K562 (cell line): ENCODE results near the gene DDR1. TPM values are rescaled to one million over a fixed set of nuclear protein-coding genes. Genes with fewer than 3 reads are reported as not detected.

Source experiments
- BRD9 ChIP-seq: fragments of 450-650 bp; IDR thresholded peaks from 2 replicates; pipeline ENCODE4 v1.6.1; 2018; ENCODE audit warnings: low read depth; ENCODE audit not compliant: partially characterized antibody
- CAMTA2 ChIP-seq: fragments of 250-450 bp; sonication (Bioruptor Pico); conservative IDR thresholded peaks from 2 replicates; pipeline ENCODE4 v1.5.1; 2022
- KLF16 ChIP-seq: IDR thresholded peaks from 2 replicates; pipeline ENCODE4 v1.6.1; 2016; ENCODE audit warnings: antibody characterized with exemption
- LCOR ChIP-seq: sonication (generic); formaldehyde crosslinking; IDR thresholded peaks from 2 replicates; pipeline ENCODE4 v1.8.0; 2022; ENCODE audit warnings: mild to moderate bottlenecking, missing genetic modification reagents
- POLR2A ChIP-seq: fragments of 450-650 bp; conservative IDR thresholded peaks from 2 replicates; pipeline ENCODE4 v1.6.1; 2016
- PTRF ChIP-seq: fragments of 450-650 bp; IDR thresholded peaks from 2 replicates; pipeline ENCODE4 v1.6.1; 2016; ENCODE audit warnings: mild to moderate bottlenecking, missing genetic modification characterization, missing compliant biosample characterization
- RBM25 ChIP-seq: fragments of 200-400 bp; formaldehyde crosslinking; IDR thresholded peaks from 2 replicates; pipeline ENCODE4 v1.6.1; 2018; ENCODE audit warnings: low read length, low read depth, moderate library complexity; ENCODE audit not compliant: severe bottlenecking
- RREB1 ChIP-seq: fragments of 250-450 bp; sonication (Bioruptor Pico); IDR thresholded peaks from 2 replicates; pipeline ENCODE4 v1.4.0; 2020
- SRF ChIP-seq, 2 experiments: fragments of 250-450, 450-650 bp in 1 of 2; sonication (Bioruptor Pico) in 1 of 2; sonication (generic) in 1 of 2; formaldehyde crosslinking; IDR thresholded peaks; 2 replicates each; pipeline versions ENCODE4 v1.5.0 to v1.5.1; 2020 to 2022; ENCODE audit warnings: mild to moderate bottlenecking in 1 of 2, missing genetic modification reagents in 1 of 2
- VEZF1 ChIP-seq: fragments of 200-800 bp; sonication (Bioruptor generic); IDR thresholded peaks from 2 replicates; pipeline ENCODE4 v1.6.1; 2017; ENCODE audit warnings: missing genetic modification characterization, missing compliant biosample characterization
- ZBTB1 ChIP-seq: sonication (generic); formaldehyde crosslinking; IDR thresholded peaks from 2 replicates; pipeline ENCODE4 v1.8.1; 2023; ENCODE audit warnings: missing genetic modification reagents, low read depth, mild to moderate bottlenecking, borderline replicate concordance
- ZBTB26 ChIP-seq: fragments of 450-650 bp; formaldehyde crosslinking; IDR thresholded peaks from 2 replicates; pipeline ENCODE4 v1.4.0; 2022; ENCODE audit warnings: missing genetic modification characterization
- ZBTB43 ChIP-seq: sonication (generic); formaldehyde crosslinking; IDR thresholded peaks from 2 replicates; pipeline ENCODE4 v1.8.0; 2023; ENCODE audit warnings: mild to moderate bottlenecking, missing genetic modification reagents
- ZNF395 ChIP-seq: fragments of 200-800 bp; sonication (Bioruptor generic); IDR thresholded peaks from 2 replicates; pipeline ENCODE4 v1.6.1; 2017; ENCODE audit warnings: missing genetic modification characterization, missing compliant biosample characterization
- ZNF707 ChIP-seq: fragments of 250-450 bp; sonication (Bioruptor Pico); conservative IDR thresholded peaks from 2 replicates; pipeline ENCODE4 v1.8.0; 2022; ENCODE audit warnings: inconsistent platforms, mild to moderate bottlenecking, moderate library complexity
- ZZZ3 ChIP-seq: fragments of 450-650 bp; IDR thresholded peaks from 2 replicates; pipeline ENCODE4 v1.6.1; 2016; ENCODE audit warnings: antibody characterized with exemption, mild to moderate bottlenecking, moderate library complexity
- polyA plus RNA-seq, 8 experiments: library from polyadenylated mRNA; depleted of rRNA in 4 of 8; stranded (reverse) in 5 of 8; unstranded in 3 of 8; fragments of >200 nt; fragmentation: Nextera tagmentation in 2 of 8; fragmentation: Illumina TruSeq in 1 of 8; extraction: Ambion mirVana in 2 of 8; extraction: Trizol in 1 of 8; gene quantifications; 2 replicates each; pipeline versions ENCODE4 v1.2.1 to v1.2.3, GENCODE V29; 2011 to 2014; ENCODE audit warnings: inconsistent platforms in 1 of 8, missing spikeins in 1 of 8
- total RNA-seq, 7 experiments: library from RNA; depleted of rRNA in 6 of 7; stranded (reverse); fragments of >200 nt in 6 of 7; fragmentation: Illumina TruSeq in 2 of 7; extraction: Trizol in 2 of 7; gene quantifications; 2 replicates each; pipeline versions ENCODE4 v1.2.1 to v1.2.3, GENCODE V29; 2011 to 2021; ENCODE audit warnings: low replicate concordance in 1 of 7

DDR1 gene
- total and polyA plus RNA-seq, 9 of the 15 experiments (the other 6 are each of a cell fraction or from before 2014, with no cell fraction given), result 1.4 to 44.6 (median 12.2) TPM

- peak; percentile 93 for TF ChIP-seq ZBTB26 (CRISPR knock-in tag)
- TF ChIP-seq ZBTB43 (CRISPR knock-in tag), result no peak
- peak in 1 of 2 experiments; percentile 80; a peak in 2 of 4 replicates for TF ChIP-seq SRF (CRISPR knock-in tag; IDR thresholded peaks at IDR 0.05)
- 0 out of 2 replicates have a peak, but pooled peaks have one; percentile 59 for TF ChIP-seq ZZZ3
- peak; percentile 98 for TF ChIP-seq ZNF395 (CRISPR knock-in tag)
- TF ChIP-seq LCOR (CRISPR knock-in tag), result peak; percentile 91
- peak; percentile 92 for TF ChIP-seq RBM25
- TF ChIP-seq BRD9, result no peak
- no peak for TF ChIP-seq RREB1 (CRISPR knock-in tag)
- TF ChIP-seq KLF16, result 0 out of 2 replicates have a peak, but pooled peaks have one; percentile 10
- TF ChIP-seq ZBTB1 (CRISPR knock-in tag), result no peak
- TF ChIP-seq CAMTA2 (CRISPR knock-in tag), result no peak
- TF ChIP-seq POLR2A, result peak; percentile 83
- TF ChIP-seq VEZF1 (CRISPR knock-in tag), result peak; percentile 87
- 0 out of 2 replicates have a peak, but pooled peaks have one; percentile 23 for TF ChIP-seq ZNF707 (CRISPR knock-in tag)
- TF ChIP-seq PTRF (tag), result peak; percentile 76; the same call in 1 of the 2 replicates
Measured at GRCh38 chr6:30907758-30908591, 23.7 kb downstream of the DDR1 start, which contains the start of gene GTF2H4 (continued).
